ENCODE results near the gene NFATC2.

The NFATC2 gene

DNA sequence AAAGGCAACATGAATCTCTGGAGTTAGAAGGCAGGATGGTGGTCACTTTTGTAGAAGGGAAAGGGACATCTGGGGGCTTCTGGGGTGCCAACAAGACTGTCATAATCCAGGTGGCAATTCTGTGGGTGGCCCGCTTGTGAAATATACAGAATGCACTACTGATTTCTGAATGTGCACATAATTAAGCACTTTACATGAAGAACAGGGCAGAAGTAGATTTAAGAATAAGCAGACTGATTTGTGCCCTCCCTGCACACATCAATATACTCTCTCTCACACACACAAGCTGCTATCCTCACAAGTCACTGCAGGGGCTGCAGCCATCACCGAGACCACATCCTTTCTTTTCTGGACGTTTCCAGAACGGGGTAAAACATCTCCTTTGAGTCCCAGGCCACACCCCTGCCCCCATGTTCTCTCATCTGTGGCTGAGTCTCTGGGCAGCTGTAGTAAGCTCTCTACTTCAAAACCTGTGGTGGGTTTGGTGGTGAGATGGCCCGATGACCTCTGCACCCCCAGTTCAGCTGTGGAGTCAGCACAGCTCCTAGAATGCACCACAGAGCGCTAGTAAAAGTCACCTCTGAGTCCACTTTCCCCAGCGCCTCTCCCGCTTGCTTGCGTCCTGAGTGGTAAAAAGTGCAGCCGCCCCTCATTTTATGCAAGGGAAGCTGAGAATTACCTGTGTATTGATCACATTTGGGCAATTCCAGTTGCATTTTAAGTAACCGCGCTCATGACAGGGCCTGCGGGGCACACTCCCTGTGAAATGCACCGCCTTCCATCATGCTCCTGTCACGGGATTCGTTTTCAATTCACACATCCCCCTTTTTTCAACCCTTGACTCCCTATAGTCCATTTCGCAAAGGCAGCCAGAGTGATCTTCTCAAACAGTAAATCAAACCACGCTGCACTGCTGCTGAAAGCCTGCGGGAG lies 115.5 kb downstream of the NFATC2 start:
- no peak for DNase-seq

DNA sequence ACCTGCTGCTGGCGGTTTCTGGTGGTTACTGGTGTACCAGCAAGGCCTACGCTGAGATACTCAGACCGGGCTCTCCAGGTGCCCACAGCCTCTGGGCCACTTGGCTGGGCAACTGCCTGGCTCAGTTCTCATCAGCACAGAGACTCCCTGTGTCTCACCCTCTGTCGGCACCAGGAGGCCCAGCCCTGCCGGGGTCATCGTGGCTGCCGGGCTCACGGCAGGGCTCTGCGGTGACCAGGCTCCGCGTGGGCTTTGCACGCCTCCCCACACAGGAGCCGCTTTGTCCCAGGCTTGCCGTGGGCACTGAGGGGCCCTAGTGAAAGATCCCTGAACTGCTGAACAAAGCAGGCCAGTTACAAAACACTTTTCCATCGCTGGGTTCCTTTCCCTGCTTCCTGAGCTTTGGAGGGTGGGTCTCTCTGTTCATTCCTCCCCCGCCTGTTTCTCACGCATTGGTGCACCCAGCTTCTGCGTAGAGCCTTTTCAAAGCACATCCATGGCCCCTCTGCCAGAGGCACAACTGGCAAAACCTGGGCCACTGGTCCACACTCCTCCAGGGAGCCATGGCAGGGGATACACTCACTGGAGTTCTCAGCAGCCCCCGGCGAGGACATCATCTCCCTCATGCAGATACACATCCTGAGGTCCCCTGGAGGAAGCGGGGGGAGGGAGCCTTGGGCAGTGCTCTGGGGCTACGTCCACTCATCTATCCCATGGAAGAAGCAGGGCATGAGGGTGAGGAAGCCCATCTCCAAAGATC lies 117.0 kb downstream of the NFATC2 start:
- no peak for DNase-seq

DNA sequence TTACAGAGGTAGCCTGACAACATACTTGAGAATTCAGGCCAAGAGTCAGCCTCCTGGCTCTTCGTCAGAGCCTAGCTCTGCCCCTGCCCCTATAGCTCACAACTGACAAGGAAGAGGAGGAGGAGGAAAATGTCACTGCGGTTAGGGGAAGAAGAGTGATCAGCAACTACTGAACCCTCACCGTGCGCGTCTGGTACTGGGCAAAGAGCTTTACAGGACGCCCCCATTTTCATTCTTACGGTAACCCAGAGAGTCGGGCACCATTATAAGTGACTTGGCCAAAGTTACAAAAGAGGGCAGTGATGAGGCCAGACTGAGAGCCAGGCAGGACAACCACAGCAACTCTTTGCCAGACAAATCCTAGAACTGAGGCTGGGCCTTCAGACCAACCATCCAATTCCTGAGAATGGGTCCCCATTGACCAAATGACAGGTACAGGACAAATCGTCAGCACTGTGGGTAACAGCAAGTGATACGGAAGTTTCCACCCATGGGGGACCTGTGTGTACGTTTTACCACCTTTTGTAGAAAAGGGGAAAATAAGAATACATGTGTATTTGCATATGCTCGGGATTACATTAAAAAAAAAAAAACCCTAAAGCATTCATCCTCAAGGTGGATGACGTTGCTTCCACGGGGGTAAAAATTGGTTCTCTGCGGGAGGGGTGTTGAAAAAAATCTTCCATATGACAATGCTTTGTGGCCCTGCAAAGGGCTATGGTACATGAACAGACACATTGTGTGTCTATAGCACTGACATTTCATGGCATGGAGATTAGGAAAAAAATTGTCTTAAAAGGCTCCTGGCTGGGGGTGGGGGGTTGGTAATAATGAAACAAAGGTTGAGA lies 118.0 kb downstream of the NFATC2 start:
- DNase-seq, result no peak

DNA sequence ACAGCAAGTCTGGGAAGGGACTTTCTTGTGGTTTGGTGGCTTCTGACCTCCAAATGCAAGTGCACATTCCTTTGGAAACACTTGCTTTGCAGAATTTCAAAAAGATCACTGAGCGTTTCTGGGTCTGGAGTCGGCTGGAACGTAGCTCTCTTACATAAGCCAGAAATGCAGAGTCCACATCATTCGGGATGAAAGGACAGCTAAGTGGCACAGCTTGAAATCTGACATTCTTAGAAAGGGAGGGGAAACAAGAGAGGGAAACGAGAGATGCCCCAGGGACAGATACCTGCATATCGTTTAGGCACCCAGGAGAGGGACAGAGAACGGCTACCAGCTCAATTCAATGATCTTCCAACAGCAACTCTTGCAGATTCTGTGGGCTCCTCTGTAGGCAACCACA lies 118.7 kb downstream of the NFATC2 start:
- no peak for DNase-seq

DNA sequence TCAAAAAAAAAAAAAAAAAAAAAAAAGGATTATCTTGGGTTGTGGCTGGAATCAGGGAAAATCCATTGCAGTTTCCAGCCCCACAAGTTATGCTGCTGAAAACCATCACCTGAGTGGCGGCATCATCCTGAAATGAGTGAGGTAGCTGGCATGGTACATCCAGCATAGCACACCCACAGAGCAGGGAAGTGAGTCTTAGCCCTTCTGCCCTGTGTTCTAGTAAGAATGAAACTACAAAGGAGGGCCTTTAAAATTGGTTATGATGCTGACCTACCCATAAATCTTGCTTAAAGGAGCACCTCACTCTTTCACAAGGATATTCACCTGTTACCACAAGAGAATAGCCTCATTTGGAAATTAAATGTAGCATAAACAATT lies 119.2 kb downstream of the NFATC2 start:
- DNase-seq, result no peak

DNA sequence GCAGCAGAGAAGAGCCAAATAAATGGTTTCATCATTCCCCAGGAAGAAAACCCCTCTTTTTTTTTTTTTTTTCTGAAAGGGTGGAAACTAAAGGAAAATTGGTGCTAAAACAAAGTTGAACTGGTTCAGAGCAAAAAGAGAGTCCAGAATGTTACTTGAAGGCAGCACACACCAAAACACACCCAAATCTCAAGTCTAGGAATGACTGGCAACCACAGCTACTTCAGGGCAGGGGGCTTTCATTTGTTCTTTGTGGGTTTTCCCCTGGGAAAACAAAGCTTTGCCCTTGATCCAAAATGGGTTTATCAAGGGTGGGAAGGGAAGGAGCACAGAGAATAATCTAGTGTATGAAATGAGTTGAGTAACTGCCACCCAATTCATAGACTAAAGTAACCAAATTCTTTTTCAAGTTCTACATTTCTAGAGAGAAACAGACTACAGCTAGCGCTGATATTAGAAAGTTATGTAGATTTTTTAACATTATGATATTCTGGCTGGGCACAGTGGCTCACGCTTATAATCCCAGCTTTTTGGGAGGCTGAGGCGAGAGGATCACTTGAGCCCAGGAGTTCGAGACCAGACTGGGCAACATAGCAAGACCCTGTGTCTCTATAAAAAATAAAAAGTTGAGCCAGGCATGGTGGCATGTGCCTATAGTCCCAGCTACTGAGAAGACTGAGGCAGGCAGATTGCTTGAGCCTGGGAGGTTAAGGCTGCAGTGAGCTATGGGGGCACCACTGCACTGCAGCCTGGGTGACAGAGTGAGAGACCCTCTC lies 119.8 kb downstream of the NFATC2 start:
- DNase-seq, result no peak

DNA sequence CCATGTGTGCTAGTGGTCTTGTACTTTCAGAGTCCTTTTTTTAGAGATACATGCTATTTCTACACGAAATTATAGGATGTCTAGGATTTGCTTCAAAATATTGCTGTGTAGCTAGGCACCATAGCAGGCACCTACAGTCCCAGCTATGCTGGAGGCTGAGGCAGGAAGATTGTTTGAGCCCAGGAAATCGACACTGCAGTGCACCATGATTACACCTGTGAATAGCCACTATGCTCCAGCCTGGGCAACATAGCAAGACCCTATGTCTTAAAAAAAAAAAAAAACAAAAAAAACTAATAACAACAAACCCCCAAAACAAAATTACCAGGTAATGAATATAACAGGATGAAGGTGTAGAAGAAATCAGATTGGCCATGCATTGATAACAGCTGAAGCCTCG lies 121.7 kb downstream of the NFATC2 start:
- DNase-seq, result no peak

DNA sequence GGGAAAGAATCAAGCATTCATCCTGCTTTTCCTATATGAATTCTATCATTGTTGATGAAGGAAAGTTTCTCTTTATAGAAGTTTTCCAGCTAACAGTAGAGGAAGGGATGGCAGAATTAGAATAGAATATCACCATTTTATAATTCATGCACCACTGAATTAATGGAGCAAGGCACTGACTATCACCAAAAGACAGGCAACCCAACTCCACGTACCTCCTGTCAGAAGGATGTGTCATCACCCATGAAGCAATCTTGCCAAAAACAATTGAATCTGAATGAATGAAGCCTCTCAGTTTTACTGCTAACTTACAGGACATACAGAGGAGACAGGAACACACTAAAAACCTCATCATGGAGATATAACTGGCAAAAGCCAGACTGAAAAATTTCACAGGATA lies 122.4 kb downstream of the NFATC2 start:
- no peak for DNase-seq

DNA sequence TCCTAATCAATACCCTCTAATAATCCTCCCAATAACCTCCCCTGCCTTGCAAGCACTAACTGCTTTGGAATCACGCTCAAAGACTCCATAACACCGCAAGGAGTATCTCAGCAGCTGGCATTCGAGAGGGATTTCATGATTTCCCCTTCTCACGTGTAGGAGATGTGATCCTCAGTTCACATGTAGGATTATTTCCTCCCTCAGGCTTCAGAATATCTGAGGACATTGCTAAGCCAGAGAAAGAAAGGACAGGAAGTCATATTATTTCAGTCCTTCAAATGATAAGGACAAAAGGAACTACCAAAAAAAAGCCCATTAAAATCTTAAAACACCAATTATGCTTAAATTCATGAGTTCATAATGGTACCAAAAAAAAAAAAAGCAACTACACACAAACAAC lies 122.9 kb downstream of the NFATC2 start:
- DNase-seq, result no peak

DNA sequence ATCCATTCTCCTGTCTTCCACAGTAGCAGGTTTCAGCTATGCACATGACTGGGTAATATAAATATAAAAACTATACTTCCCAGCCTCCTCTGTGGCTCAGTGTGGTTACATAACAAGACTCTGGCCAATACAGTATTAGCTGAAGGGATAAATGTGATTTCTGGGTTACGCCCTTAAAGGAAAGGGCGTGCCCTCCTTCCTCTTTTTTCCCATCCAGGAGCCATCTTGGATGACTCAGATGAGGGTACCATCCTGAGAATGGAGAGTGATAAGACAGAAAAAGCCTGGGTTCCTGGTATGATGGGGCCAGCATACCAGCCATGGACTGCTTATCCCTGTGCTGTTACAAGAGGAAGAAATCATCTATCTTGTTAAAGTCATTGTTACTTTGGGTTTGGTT lies 123.3 kb downstream of the NFATC2 start:
- no peak for DNase-seq

DNA sequence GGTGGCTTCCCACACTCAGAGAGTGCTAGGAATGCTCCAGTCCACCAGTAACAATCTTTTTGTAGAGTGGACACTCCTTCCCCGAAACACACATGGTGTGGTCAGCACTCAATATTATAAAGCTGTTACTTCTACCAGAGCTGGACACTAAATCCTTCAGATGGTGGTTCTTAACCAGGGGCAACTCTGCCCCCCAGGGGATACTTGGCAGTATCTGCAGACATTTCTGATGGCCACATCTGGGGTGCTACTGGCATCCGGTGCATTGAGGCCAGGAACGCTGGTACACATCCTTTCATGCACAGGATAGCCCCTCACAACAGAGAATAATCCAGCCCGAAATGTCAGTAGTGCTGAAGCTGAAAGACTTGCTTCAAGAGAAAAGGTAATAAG lies 124.4 kb downstream of the NFATC2 start:
- no peak for DNase-seq

DNA sequence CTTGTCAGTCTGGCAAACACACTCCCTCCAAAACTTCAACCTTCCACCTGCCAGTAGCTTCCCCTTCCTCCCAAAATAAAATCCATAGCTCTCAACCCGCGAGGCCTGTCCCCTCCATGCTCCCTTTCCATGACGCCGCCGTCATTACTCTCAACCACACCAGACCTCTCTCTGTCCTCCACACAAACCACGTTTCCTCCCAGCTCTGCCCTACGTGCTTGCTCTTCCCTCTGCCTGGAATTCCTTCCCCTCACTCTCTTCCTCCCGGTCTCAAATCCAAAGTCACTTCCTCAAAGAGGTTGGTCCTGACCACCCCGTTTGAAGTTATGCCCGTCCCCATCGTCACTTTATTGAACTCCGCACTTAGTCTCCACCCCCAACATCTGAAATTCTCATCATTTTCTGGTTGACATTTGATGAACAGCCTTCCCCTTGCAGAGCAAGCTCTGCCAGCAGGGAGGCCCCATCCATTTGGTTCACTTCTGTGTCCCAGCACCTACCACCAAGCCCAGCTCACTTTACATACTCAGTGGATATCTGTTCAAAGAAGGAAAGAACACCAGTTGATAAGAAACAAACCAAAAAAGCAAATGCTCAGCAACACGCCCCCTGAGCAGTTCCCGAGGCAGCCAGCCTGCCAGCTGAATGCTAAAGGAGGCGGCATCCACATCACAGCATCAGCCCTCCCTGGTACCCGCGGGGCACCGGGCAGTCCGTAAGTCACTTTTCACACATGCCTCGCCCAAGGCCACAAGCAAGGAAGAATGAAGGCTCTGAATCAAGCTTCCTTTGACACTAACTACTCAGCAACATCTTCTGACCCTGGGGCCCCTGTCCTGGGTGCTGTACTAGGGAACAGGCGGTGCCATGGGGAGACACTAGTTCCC lies 125.0 kb downstream of the NFATC2 start:
- no peak for DNase-seq

DNA sequence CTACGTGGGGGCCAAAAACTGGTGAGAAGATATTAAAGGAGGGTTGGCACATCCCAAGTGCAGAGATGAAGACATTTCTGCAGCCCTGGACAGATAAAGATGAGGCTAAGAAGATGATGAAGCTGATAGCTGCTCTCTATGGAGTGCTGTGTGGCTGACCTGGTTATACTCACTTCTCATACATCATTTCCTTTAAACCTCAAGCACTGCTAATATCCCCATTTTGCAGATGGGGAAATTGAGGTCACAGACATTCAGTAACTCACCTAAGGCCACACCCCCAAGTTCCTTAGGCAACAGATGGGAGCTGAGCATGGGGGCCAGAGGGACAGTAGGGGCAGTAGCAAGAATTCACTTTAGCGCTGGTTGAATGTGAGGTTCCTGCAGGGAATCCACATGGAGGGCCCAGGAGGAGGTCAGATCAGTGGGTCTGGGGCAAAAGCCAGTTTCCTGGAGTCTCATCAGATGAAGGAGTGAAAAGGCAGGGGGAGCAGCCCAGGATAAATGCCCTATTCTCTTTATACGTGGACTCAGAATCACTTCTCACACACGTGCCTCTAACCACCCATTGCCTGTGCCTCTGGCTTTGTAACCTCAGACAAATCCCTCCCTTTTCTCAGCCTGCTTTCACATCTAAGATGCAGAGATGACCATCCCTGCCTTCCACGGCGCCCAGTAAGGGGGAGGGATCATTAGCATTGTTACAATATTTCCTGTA lies 125.8 kb downstream of the NFATC2 start:
- DNase-seq, result no peak

DNA sequence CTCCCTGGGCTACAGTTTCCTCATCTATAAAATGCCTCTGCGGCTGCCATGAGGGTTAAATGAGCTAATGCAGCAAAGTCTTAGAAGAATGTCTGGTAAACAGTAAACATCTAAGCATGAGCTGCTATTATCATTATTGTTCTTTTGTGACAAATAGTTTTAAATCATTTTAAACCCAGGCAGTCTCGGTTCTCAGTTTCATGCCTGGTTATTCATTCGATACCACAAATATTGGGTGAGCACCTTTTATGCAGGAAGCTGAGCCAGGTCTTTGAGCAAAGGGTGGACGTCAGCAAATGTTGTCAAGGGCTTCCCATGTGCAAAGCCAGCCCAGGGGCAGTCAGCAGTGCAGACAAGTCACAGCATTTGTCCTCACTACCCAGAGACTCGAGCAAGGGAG lies 128.7 kb downstream of the NFATC2 start:
- DNase-seq, result no peak

DNA sequence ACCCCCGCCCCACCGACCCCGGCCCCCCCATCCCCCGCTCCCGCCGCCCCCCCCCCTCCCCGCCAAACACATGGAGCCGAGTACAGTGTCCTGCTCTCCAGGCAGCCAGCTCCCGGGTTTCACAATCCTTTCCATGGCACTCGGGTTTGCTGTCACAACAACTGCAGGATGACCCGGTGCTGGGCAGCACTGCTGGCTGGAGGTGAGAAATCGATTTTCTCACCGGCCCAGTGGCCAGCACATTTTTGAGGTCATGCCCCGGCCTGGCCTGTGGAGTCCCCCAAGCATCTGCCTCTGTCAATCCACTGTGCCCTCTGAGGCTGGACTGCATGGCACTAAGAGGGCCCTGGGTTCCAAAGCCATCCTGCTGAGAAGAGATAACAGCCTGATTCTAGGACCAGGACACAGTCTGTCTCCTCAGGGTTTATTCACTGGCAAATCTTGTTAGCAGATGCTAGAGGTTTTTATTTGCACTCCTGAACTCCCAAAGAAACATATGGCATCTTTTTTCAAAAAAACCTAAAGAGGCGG lies 129.5 kb downstream of the NFATC2 start:
- no peak for DNase-seq

DNA sequence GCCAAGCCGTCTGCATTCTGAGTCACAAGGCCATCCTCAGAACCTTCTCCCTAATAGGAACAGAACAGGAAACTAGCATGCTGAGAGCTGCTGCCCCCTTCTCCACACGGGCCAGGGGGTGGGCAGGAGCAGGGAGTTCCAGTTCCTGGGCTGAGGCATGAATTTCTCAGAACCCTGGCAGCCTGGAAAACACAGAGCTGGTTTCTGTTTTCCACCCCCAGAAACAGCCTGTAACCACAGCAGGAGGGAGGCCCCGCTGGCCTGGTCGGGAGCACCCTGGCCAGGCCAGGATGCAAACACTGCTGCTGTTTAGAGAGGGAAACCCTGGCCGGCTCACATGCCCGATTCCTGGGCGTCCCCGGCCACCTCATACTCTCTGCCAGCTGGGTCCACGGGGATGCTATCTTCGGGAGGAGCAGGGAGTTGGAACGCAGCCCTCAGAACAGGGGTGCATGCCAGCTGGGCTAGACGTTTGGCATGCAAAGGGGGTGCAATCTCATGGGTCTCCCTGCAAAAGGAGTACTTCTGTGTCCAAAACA lies 130.1 kb downstream of the NFATC2 start:
- DNase-seq, result no peak

DNA sequence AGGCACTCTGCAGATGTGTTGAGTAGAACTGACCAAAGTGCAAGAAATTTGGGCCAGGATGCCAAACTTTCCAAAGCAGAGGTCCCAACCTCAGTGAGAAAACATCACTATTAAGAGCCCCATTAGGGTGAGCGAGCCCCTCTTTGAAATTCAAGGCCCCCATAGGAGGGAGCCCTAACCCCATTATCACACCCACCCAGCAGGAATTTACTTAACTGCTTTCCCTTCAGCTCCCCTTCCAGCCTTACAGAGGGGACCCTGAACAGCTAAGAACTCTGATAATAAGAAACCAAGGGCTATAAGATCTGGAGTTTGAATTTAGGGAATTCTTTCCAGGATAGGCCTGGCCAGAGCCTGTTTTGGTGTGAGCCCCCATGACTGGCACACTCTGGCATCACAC lies 130.6 kb downstream of the NFATC2 start:
- DNase-seq, result no peak

DNA sequence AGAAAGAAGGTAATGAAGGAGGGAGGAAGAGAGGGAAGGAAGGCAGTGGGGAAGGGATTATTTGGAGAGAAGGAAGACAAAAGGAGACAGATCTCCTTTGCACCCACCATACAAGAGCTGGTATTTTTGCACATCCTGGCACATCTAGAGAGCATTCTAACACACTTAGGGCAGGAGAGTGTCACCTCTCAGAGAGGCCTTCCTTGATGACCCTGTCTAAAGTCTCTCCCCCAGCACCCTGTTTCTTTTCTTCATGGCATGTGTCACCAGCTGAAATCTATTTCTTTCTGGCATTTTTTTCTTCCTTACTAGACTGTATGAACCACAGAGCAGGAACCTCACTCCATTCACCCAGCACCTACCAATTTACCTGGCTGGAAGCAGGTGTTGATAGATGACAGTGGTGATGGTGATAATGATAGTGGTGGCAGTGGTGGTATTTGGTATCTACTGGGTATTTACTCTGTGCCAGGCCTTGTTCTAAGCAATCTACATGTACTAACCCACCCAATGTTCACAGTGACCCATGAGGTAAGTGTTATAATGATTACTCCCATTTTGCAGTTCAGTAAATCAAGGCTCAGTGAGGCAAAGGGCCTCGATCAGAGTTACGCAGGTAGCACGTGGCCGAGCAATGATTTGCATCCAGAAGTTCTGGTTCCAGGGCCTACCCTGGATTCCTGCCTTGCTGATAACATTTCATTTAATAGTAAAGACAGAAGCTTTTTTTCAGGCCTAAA lies 131.8 kb downstream of the NFATC2 start:
- DNase-seq, result no peak

DNA sequence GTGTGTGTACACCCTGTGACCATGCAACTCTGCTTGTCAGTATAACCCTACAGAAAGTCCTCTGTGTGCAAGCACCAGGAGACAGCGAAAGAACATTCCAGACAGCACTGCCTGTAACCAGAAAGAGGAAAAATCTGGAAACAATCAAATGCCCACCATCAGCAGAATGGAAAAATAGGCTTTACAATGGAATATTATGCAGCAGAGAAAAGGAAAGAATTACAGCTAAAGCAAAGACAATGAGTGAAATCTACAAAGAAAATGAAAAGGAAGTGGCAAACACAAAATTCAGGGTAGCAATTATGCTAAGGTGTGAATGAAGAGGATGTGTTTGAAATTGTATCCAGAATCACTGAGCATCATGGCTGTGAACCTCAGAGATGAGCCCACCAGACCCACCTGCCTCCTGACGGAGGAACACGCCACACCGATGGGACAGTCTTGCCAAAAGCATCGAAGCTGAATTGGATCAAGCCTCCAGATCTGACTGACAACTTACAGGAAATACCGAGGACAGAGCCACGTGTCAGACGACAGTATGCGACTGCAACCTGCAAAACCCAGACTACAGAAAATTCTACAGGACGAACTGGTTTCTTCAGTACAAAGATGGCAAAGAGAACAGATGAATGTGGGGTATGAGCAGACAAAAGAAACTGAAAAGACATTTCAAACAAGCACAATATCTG lies 133.2 kb downstream of the NFATC2 start:
- DNase-seq, result no peak

Data from GDM1 (cell line).